ENCODE measurements around the gene ARCN1. TPM values are rescaled to one million over a fixed set of nuclear protein-coding genes. Genes with fewer than 3 reads are reported as not detected.
A peak's percentile ranks its signal among the peaks of the same experiment; 100 is the strongest.

ARCN1 gene
- total RNA-seq, 4 donors from 2014 or later = 103 to 157 (median 112) TPM

GRCh38 chr11:118636569-118637290 lies 64.5 kb downstream of the ARCN1 start:
- intact Hi-C loops (cut with DNase I) = no loop called here
- peaks cover 6 to 8% of the 10 kb centered on the region in 2 donors for H3K36me3 ChIP-seq
- H3K9me3 ChIP-seq = no peaks in the 10 kb centered on the region
- no peak overlapping the region for H3K4me3 ChIP-seq (replicated peaks in 1 of 3)
- WGBS, 2 donors = 70 to 84% methylated on average over 8 of the region's 8 CpGs
- H3K27ac ChIP-seq = peak overlapping the region in 1 of 3 donors; percentile 74
- no peaks in the 10 kb centered on the region for H3K27me3 ChIP-seq
- peaks cover 46 to 61% of the 10 kb centered on the region in 2 donors for H3K4me1 ChIP-seq
- TF ChIP-seq, protein P1, sequence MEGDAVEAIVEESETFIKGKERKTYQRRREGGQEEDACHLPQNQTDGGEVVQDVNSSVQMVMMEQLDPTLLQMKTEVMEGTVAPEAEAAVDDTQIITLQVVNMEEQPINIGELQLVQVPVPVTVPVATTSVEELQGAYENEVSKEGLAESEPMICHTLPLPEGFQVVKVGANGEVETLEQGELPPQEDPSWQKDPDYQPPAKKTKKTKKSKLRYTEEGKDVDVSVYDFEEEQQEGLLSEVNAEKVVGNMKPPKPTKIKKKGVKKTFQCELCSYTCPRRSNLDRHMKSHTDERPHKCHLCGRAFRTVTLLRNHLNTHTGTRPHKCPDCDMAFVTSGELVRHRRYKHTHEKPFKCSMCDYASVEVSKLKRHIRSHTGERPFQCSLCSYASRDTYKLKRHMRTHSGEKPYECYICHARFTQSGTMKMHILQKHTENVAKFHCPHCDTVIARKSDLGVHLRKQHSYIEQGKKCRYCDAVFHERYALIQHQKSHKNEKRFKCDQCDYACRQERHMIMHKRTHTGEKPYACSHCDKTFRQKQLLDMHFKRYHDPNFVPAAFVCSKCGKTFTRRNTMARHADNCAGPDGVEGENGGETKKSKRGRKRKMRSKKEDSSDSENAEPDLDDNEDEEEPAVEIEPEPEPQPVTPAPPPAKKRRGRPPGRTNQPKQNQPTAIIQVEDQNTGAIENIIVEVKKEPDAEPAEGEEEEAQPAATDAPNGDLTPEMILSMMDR (IDR thresholded peaks at IDR 0.05) = no peak
- TF ChIP-seq POLR2A (IDR thresholded peaks at IDR 0.05) = no peak
- DNase-seq = no peak

DNA sequence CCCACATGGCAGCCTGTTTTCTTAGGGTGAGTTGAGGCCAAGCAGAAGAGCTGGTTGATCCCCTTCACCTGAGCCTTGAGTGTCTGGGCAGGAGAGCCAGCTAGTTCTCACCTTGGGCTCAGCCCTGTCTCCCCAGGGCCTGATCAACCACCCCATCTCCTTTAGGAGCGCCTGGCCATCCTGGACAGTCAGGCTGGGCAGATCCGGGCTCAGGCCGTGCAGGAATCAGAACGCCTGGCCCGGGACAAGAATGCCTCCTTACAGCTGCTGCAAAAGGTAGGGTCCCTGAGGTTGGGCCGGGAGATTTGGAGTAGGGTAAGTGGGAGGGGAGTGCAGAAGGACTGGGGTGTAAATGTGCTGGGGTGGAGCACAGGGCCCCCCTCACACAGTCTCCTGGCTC lies 66.5 kb downstream of the ARCN1 start:
- Histone ChIP-seq H3K27me3 (no peaks in the 10 kb centered on the region), H3K4me1 (peaks cover 49 to 64% of the 10 kb centered on the region in 2 donors), H3K36me3 (peaks cover 6 to 14% of the 10 kb centered on the region in 2 donors), H3K27ac (peak overlapping the region in 1 of 3 donors; percentile 65), H3K4me3 (replicated peaks in 1 of 3) (no peak overlapping the region), H3K9me3 (no peaks in the 10 kb centered on the region)
- DNase-seq = no peak
- TF ChIP-seq POLR2A (IDR thresholded peaks at IDR 0.05) = no peak
- TF ChIP-seq, protein P1 (IDR thresholded peaks at IDR 0.05) = no peak
- WGBS, 2 donors = 85 to 95% methylated on average over 5 to 6 of the region's 6 CpGs
- intact Hi-C loops (cut with DNase I) = no loop called here

DNA sequence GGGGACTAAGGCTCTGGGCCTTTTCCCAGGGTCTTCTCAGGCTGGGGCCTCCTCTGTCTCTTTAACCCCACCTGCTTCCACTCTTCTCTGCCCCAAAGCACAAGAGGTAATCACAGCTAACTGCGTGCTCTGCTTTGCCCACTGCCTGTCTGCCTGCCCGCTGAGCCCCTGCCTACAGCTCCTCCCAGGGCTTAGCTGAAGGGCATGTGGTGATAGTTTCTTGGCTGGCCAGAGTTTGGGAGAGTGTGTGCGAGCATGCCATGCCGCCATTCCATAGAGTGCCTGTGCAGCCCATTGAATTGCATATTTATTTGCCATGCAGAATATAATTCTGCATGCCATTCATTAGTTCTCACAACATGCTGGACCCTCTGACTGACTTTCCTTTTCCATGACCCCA lies 67.7 kb downstream of the ARCN1 start:
- Histone ChIP-seq H3K4me3 (replicated peaks in 1 of 3) (no peak overlapping the region), H3K4me1 (peaks cover 38 to 54% of the 10 kb centered on the region in 2 donors), H3K36me3 (peaks cover 17 to 21% of the 10 kb centered on the region in 2 donors), H3K27me3 (no peaks in the 10 kb centered on the region), H3K27ac (peak overlapping the region; percentile 18 to 67 (median 27)), H3K9me3 (no peaks in the 10 kb centered on the region)
- 63 to 64% methylated on average over 3 to 4 of the region's 4 CpGs for WGBS, 2 donors
- DNase-seq = peak; percentile 47 to 48
- no peak for TF ChIP-seq POLR2A (IDR thresholded peaks at IDR 0.05)
- TF ChIP-seq, protein P1 (IDR thresholded peaks at IDR 0.05) = no peak
- intact Hi-C loops (cut with DNase I) = no loop called here

DNA sequence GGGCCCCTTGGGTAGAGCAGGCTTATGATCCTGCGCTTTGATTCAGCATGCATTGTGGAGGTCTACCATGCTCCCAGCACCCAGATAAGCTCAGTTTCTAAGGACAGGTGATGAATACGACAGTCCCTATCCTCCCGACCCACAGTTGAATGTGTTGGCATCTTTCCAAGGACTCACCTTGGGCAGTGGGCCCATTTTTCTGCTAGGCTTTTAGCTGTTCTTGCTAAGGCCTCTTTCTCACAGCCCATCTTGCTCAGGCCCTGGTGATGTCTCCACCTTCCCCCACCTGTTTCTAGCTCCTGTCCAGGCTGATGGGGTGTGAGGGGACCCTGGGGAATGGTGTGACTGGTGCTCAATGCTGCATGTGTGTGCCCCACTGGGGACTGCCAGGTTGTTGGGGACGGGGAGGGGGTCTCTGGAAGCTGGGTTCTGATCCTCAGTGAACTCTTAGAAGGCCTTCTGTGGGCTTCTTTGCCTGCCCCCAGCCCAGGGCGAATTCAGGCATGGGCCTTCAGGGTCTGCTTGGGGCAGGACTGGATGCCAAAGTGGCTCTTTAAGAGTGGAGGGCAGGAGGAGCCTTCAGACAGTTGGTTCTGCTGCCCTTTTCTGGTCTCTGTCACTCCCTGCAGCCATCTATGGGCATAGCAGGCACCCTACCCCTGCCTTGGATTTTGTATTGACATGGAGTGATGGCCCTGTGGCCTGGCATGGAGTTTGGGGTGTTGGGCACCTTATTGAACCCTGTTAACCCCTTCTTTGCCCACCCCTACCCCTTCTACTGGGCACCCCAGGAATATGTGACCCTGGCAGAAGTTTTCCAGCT lies 68.3 kb downstream of the ARCN1 start:
- intact Hi-C loops (cut with DNase I) = no loop called here
- no peaks in the 10 kb centered on the region for H3K9me3 ChIP-seq
- no peak overlapping the region for H3K4me3 ChIP-seq (replicated peaks in 1 of 3)
- peaks cover 24 to 27% of the 10 kb centered on the region in 2 donors for H3K36me3 ChIP-seq
- WGBS, 2 donors = 50 to 70% methylated on average over 4 to 5 of the region's 5 CpGs
- H3K4me1 ChIP-seq = peaks cover 32 to 47% of the 10 kb centered on the region in 2 donors
- no peak for TF ChIP-seq POLR2A (IDR thresholded peaks at IDR 0.05)
- TF ChIP-seq, protein P1 (IDR thresholded peaks at IDR 0.05) = peak in 4 of 6 experiments; percentile 40 to 56 (median 50)
- peak; percentile 41 to 45 for DNase-seq
- H3K27me3 ChIP-seq = no peaks in the 10 kb centered on the region
- H3K27ac ChIP-seq = peak overlapping the region; percentile 53 to 75 (median 63)
